Fibroblast of pulmonary artery (primary cell): ENCODE data around the gene ZNF431.

Experiments used
- DNase-seq: peaks from one replicate; pipeline ENCODE4 v3.0.0-alpha.2; 2010; ENCODE audit warnings: low read depth
- H3K4me3 ChIP-seq: replicated peaks from 2 replicates; pipeline ENCODE4 v1.5.1; 2011; ENCODE audit warnings: low read depth, mild to moderate bottlenecking, control low read depth, low read length, moderate library complexity
- CTCF ChIP-seq: IDR thresholded peaks from 2 replicates; pipeline ENCODE4 v1.5.1; 2011; ENCODE audit warnings: mild to moderate bottlenecking, control low read depth, low read length, inconsistent platforms; ENCODE audit errors: missing control alignments

ZNF431 gene

GRCh38 chr19:21143428-21143827 lies 1.6 kb downstream of the ZNF431 start:
- no peak for DNase-seq
- no peak overlapping the region for H3K4me3 ChIP-seq
- no peak for TF ChIP-seq CTCF

GRCh38 chr19:21143854-21144253 lies 2.0 kb downstream of the ZNF431 start:
- no peak for DNase-seq
- TF ChIP-seq CTCF, result no peak
- H3K4me3 ChIP-seq, result no peak overlapping the region

DNA sequence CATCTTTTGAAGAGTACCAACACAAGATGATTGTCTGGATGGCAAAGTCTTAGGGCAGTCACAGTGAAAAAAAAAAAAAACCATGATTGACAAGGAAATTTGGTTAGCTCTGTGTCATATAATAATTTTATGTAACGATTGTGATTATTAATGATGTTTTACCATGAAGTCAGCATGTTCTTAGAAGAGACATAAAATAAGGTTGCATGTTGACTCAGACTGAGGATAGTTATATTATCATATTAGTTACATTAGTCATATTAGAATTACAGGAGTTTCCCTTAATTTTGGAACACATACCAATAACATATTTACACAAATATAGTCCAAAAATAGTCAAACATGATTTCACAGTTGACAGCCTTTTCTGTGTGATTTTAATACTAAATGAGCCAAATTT lies 5.7 kb downstream of the ZNF431 start:
- DNase-seq, result no peak
- TF ChIP-seq CTCF, result no peak
- H3K4me3 ChIP-seq, result no peak overlapping the region

GRCh38 chr19:21148681-21149080 lies 6.8 kb downstream of the ZNF431 start:
- no peak overlapping the region for H3K4me3 ChIP-seq
- TF ChIP-seq CTCF, result no peak
- DNase-seq, result no peak

GRCh38 chr19:21149877-21150276 lies 8.0 kb downstream of the ZNF431 start:
- DNase-seq, result no peak
- no peak overlapping the region for H3K4me3 ChIP-seq
- no peak for TF ChIP-seq CTCF

DNA sequence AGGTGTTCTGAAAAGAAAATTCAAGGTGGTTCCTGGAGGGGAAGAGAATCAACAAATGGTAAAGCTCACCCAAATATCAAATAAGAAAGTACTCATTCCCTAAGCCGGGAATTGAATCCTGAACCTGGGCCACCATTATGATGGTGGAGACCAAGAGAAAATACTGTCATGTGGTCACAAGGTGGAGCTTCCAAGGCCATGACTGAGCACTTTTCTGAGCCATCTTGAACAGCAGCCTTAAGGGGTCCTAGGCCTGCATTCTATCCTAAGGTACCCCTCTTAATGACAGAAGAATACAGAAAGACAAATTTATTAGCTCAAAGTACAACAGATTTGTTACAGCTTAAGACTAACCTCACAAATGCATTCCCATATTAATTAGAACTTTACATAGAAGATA lies 9.6 kb downstream of the ZNF431 start:
- no peak for DNase-seq
- TF ChIP-seq CTCF, result no peak
- no peak overlapping the region for H3K4me3 ChIP-seq

DNA sequence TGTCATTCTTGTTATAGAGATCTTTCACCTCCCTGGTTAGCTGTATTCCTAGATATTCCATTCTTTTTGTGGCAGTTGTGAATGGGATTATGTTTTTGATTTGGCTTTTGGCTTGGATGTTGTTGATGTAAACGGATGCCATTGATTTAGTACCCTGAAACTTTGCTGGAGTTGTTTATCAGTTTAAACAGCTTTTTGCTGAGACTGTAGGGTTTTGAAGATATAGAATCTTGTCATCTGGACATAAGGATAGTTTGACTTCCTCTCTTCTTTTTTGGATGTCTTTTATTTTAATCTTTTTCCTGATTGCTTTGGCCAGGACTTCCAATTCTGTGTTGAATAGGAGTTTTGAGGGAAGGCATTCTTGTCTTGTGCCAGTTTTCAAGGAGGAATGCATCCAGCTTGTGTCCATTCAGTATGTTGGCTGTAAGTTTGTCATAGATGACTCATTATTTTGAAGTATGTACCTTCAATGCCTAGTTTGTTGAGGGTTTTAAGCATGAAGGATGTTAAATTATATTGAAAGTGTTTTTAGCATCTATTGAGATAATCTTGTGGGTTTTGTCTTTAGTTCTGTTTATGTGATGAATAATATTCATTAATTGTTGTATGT lies 16.8 kb downstream of the ZNF431 start:
- TF ChIP-seq CTCF, result no peak
- peak; percentile 69 for DNase-seq
- H3K4me3 ChIP-seq, result no peak overlapping the region
